Measurements from ENCODE around the gene LMO7.

- TF ChIP-seq POLR2A (IDR thresholded peaks at IDR 0.05; ENCODE audit: low read length), result no peak
- TF ChIP-seq GATA1 (IDR thresholded peaks at IDR 0.05; ENCODE audit: low read depth, low read length), result no peak
Measured at GRCh38 chr13:75607447-75607846, 28.7 kb upstream of the LMO7 start.

Measured in erythroblast (primary cell).